Osteocyte (in vitro differentiated cells): ENCODE measurements around the gene SPDYA. TPM values are rescaled to one million over a fixed set of nuclear protein-coding genes. Genes with fewer than 3 reads are reported as not detected.

ENCODE experiments used
- DNase-seq: peaks from one replicate; pipeline ENCODE4 v3.0.0; 2021; ENCODE audit warnings: mixed read lengths; ENCODE audit not compliant: unreplicated experiment; ENCODE audit errors: extremely low spot score
- H3K27ac Mint-ChIP-seq: one replicate; pipeline ENCODE4 v1.8.0; 2021; ENCODE audit warnings: mild to moderate bottlenecking, mixed read lengths; ENCODE audit not compliant: unreplicated experiment
- H3K27me3 Mint-ChIP-seq: one replicate; pipeline ENCODE4 v1.8.0; 2021; ENCODE audit warnings: mixed read lengths; ENCODE audit not compliant: unreplicated experiment
- H3K36me3 Mint-ChIP-seq: one replicate; pipeline ENCODE4 v1.8.0; 2021; ENCODE audit warnings: mixed read lengths; ENCODE audit not compliant: unreplicated experiment
- H3K4me1 Mint-ChIP-seq: one replicate; pipeline ENCODE4 v1.8.0; 2021; ENCODE audit warnings: mixed read lengths; ENCODE audit not compliant: unreplicated experiment
- H3K4me3 Mint-ChIP-seq: one replicate; pipeline ENCODE4 v1.8.0; 2021; ENCODE audit warnings: mild to moderate bottlenecking, moderate library complexity, mixed read lengths; ENCODE audit not compliant: unreplicated experiment
- H3K9me3 Mint-ChIP-seq: one replicate; pipeline ENCODE4 v1.8.0; 2021; ENCODE audit warnings: mixed read lengths; ENCODE audit not compliant: unreplicated experiment
- total RNA-seq: library from RNA; stranded (reverse); gene quantifications from 2 replicates; pipeline ENCODE4 v1.2.1, GENCODE V29; 2021
- TF ChIP-seq, protein P1 (sequence below): fragments of 200-600 bp; sonication (generic); IDR thresholded peaks from 2 replicates; pipeline ENCODE4 v1.5.0; 2021; ENCODE audit warnings: antibody characterized with exemption, mild to moderate bottlenecking, moderate library complexity

The SPDYA gene
- total RNA-seq, 1 donor from 2014 or later = 0.62 TPM

DNA sequence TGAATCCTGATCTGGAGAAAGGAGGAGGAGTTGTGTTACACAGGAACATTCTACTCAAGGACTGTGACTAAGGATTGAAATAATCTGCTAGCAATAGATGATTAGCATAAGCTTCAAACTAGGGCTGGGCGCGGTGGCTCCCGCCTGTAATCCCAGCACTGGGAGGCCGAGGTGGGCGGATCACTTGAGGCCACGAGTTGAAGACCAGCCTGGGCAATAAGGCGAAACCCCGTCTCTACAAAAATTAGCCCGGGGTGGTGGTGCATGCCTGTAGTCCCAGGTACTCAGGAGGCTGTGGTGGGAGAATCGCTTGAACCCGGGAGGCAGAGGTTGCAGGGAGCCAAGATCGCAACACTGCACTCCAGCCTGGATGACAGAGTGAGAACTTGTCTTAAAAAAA lies 58.0 kb downstream of the SPDYA start:
- H3K27ac Mint-ChIP-seq = no peak overlapping the region
- peaks cover 5% of the 10 kb centered on the region for H3K36me3 Mint-ChIP-seq
- H3K27me3 Mint-ChIP-seq = no peaks in the 10 kb centered on the region
- peak overlapping the region; percentile 56 for H3K4me3 Mint-ChIP-seq
- TF ChIP-seq, protein P1, sequence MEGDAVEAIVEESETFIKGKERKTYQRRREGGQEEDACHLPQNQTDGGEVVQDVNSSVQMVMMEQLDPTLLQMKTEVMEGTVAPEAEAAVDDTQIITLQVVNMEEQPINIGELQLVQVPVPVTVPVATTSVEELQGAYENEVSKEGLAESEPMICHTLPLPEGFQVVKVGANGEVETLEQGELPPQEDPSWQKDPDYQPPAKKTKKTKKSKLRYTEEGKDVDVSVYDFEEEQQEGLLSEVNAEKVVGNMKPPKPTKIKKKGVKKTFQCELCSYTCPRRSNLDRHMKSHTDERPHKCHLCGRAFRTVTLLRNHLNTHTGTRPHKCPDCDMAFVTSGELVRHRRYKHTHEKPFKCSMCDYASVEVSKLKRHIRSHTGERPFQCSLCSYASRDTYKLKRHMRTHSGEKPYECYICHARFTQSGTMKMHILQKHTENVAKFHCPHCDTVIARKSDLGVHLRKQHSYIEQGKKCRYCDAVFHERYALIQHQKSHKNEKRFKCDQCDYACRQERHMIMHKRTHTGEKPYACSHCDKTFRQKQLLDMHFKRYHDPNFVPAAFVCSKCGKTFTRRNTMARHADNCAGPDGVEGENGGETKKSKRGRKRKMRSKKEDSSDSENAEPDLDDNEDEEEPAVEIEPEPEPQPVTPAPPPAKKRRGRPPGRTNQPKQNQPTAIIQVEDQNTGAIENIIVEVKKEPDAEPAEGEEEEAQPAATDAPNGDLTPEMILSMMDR = no peak
- DNase-seq = no peak
- peaks cover 26% of the 10 kb centered on the region for H3K4me1 Mint-ChIP-seq
- H3K9me3 Mint-ChIP-seq = no peaks in the 10 kb centered on the region

DNA sequence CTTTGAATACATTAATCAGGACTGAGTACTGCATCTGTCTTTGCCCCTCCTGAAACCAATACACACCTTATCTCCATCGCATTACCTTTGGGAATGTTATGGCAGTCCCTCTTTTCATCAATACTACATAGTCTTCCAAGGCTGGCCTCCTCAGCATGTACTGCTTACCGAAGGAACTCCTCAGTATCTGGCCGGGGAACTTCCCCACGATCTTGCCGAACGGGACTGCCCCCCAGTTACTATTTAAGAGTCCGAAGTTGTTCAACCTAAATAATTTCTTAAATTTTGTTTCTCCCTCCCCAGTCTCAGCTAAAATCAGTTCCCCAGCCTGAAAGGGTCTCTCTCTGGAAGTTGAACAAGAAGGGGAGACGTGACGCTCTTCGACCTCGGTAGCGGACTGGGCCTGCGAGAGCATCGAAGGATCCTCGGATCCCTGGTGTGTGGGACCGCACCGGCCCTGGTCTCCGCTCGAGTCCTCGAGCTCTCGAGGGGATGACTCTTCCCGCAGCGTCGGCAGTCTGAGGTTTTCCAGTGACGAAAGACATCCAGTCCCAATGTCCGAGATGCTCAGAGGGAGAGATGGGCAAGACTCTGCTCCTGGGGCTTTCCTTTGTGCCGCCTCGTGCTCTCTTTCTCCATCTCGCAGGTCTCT lies 59.0 kb downstream of the SPDYA start:
- TF ChIP-seq, protein P1 = no peak
- Mint-ChIP-seq H3K9me3 (no peaks in the 10 kb centered on the region), H3K27ac (peak overlapping the region; percentile 96), H3K36me3 (peaks cover 4% of the 10 kb centered on the region), H3K4me1 (peaks cover 26% of the 10 kb centered on the region), H3K27me3 (peaks cover 1% of the 10 kb centered on the region), H3K4me3 (peak overlapping the region; percentile 96)
- DNase-seq = no peak

DNA sequence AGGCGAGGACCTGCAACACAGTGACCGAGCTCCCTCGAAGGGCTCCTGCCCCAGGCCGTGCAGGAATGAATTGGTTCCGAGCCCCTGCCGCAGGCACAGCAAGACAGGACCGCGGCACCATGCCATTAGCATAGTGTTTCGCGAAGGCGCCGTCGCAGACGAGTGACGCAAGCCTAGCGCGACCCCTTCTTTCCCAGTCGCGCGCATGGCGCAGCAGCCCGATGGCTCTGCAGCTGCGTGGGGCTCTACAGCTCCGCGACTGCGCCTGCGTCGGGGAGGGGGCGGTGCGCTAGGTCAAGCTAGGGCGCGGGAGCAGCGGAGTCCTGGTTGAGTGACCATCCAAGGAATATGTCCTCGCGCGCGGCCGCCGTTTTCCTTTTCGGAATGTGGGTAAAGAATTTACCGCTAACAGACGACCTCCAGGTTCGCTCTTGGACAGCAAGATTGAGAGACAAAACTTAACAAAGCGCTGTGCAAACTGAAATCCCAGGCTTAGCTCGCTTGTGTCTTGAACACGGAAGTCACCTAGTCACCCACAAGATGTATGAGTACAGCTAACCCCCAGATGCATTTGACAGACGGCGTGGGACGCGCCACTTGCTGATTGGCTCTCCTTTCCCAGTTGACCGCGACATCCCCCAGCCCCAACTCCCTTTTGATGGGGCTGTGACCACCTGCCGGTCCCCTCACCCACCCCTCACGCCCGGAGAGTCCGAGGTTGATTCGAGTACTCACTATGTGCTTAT lies 59.7 kb downstream of the SPDYA start, which contains the start of gene TRMT61B:
Gene TRMT61B (minus strand): TSS at position 164 of the 746 bp plus-strand sequence. CDS start 32 bp downstream, at position 132.
- DNase-seq = peak; percentile 98
- TF ChIP-seq, protein P1 = no peak
- Mint-ChIP-seq H3K4me1 (peaks cover 23% of the 10 kb centered on the region), H3K36me3 (peaks cover under 1% of the 10 kb centered on the region), H3K27ac (peak within 1 kb of the TSS; percentile 96), H3K9me3 (no peaks in the 10 kb centered on the region), H3K4me3 (peak within 1 kb of the TSS; percentile 96), H3K27me3 (peaks cover 7% of the 10 kb centered on the region)

DNA sequence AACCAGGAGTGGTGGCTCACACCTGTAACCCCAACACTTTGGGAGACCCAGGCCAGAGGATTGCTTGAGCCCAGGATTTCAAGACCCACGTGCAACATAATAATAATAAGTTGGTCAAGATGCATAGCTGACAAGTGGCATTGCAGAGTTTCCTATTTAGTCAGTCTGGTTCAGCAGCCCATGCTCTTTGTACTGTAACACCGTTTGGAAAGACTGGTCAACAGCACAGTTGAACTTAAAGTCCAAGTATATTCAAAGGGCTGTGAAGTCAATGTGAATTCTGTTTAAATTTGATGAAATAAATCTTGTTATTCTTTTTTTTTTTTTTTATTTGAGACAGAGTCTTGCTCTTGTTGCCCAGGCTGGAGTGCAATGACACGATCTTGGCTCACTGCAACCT lies 61.0 kb downstream of the SPDYA start:
- Mint-ChIP-seq H3K27ac (no peak overlapping the region), H3K4me3 (no peak overlapping the region)
- TF ChIP-seq, protein P1 = no peak

DNA sequence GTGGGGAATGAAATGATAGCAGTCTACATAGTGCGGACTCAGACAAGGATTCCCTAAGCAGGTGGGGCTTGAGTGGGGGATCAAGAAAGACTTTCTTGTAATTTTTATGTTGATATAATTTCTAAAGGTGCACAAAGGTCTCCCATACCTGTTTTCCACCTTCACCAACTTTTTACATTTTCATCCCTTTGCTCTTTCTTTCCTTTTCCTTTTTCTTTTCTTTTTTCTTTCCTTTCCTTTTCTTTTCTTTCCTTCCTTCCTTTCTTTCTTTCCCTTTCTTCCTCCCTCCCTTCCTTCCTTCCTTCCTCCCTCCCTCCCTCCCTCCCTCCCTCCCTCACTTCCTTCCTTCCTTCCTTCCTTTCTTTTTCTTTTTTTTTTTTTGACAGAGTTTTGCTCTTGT lies 69.6 kb downstream of the SPDYA start:
- Mint-ChIP-seq H3K27me3 (peaks cover 29% of the 10 kb centered on the region), H3K4me1 (no peaks in the 10 kb centered on the region), H3K9me3 (no peaks in the 10 kb centered on the region), H3K36me3 (no peaks in the 10 kb centered on the region), H3K4me3 (no peak overlapping the region), H3K27ac (no peak overlapping the region)
- no peak for DNase-seq
- TF ChIP-seq, protein P1 = no peak

More for the DNA sequence above, 61.0 kb downstream of the SPDYA start:
- DNase-seq = no peak
- H3K4me1 Mint-ChIP-seq = peaks cover 22% of the 10 kb centered on the region
- H3K36me3 Mint-ChIP-seq = no peaks in the 10 kb centered on the region
- no peaks in the 10 kb centered on the region for H3K9me3 Mint-ChIP-seq
- peaks cover 20% of the 10 kb centered on the region for H3K27me3 Mint-ChIP-seq
